H1 (cell line): Measurements from ENCODE around the gene MFAP3L. TPM values are rescaled to one million over a fixed set of nuclear protein-coding genes. Genes with fewer than 3 reads are reported as not detected.

Source experiments
- CTCF ChIA-PET: fragments of 300-600 bp; sonication (Branson Sonifier 250); formaldehyde crosslinking; loops from one replicate; lab custom pipeline; 2021; ENCODE audit not compliant: partially characterized antibody; lab: Charles Lee
- POLR2A ChIA-PET: fragments of 300-600 bp; sonication (Branson Sonifier 250); formaldehyde crosslinking; loops from one replicate; lab custom pipeline; 2021; ENCODE audit warnings: inconsistent platforms; ENCODE audit not compliant: partially characterized antibody; lab: Charles Lee
- DNase-seq, 2 experiments: peaks; one replicate each; pipeline versions ENCODE4 v3.0.0 to v3.0.0-alpha.2; 2010 to 2022; ENCODE audit warnings: low spot score in 2 of 2, low read depth in 1 of 2, mixed read lengths in 1 of 2
- FAIRE-seq: peaks from 2 replicates; lab custom pipeline; 2011; peaks lifted over from hg19 to GRCh38; lab: Jason Lieb, UNC
- H2AFZ ChIP-seq: 2 replicates; pipeline ENCODE4 v1.8.1; 2012; ENCODE audit warnings: low read length, inconsistent platforms
- H2AK5ac ChIP-seq: 2 replicates; pipeline ENCODE4 v1.6.1; 2013; ENCODE audit warnings: low read depth, low read length
- H2BK120ac ChIP-seq: replicated peaks from 2 replicates; pipeline ENCODE3; 2013; ENCODE audit warnings: low read depth, low read length, inconsistent platforms
- H2BK12ac ChIP-seq: 2 replicates; pipeline ENCODE4 v1.6.1; 2013; ENCODE audit warnings: low read depth, low read length
- H2BK15ac ChIP-seq: 2 replicates; pipeline ENCODE4 v1.6.1; 2013; ENCODE audit warnings: low read length
- H2BK20ac ChIP-seq: 2 replicates; pipeline ENCODE4 v1.6.1; 2013; ENCODE audit warnings: low read length
- H2BK5ac ChIP-seq: 2 replicates; pipeline ENCODE4 v1.6.1; 2013; ENCODE audit warnings: low read depth, low read length
- H3K14ac ChIP-seq: 2 replicates; pipeline ENCODE4 v1.6.1; 2013; ENCODE audit warnings: inconsistent platforms; ENCODE audit not compliant: insufficient read length
- H3K18ac ChIP-seq: 2 replicates; pipeline ENCODE4 v1.6.1; 2013; ENCODE audit warnings: low read length; ENCODE audit errors: extremely low read depth
- H3K23ac ChIP-seq: 2 replicates; pipeline ENCODE4 v1.6.1; 2013; ENCODE audit warnings: inconsistent platforms; ENCODE audit not compliant: insufficient read length
- H3K23me2 ChIP-seq: 2 replicates; pipeline ENCODE4 v1.6.1; 2013; ENCODE audit warnings: low read depth, low read length
- H3K27ac ChIP-seq: 2 replicates; pipeline ENCODE4 v1.6.1; 2011; ENCODE audit warnings: low read depth, low read length, inconsistent platforms
- H3K27me3 ChIP-seq, 4 experiments: replicated peaks in 1 of 4; 1 replicate in 1 of 4; 2 replicates in 3 of 4; pipeline versions ENCODE4 v1.6.1 to v1.8.1; 2011 to 2013; ENCODE audit warnings: low read length in 3 of 4, mild to moderate bottlenecking in 3 of 4, inconsistent platforms in 2 of 4, mixed read lengths in 2 of 4, moderate library complexity in 1 of 4; ENCODE audit not compliant: control insufficient read depth in 3 of 4, insufficient read depth in 3 of 4; ENCODE audit errors: extremely low read depth in 1 of 4
- H3K36me3 ChIP-seq, 4 experiments: 2 replicates each; pipeline versions ENCODE4 v1.6.1 to v1.8.1; 2011 to 2013; ENCODE audit warnings: mild to moderate bottlenecking in 4 of 4, low read length in 3 of 4, moderate library complexity in 2 of 4, control low read depth in 1 of 4, inconsistent platforms in 1 of 4; ENCODE audit not compliant: insufficient read depth in 4 of 4, control insufficient read depth in 2 of 4
- H3K4ac ChIP-seq: replicated peaks from 2 replicates; pipeline ENCODE3; 2013; ENCODE audit warnings: low read length, low read depth, mixed read lengths, inconsistent platforms; ENCODE audit not compliant: insufficient read length
- H3K4me1 ChIP-seq, 4 experiments: replicated peaks in 1 of 4; 1 replicate in 1 of 4; 2 replicates in 3 of 4; pipeline versions ENCODE4 v1.6.1 to v1.8.1; 2011 to 2013; ENCODE audit warnings: low read length in 3 of 4, inconsistent platforms in 2 of 4, mixed read lengths in 1 of 4; ENCODE audit not compliant: insufficient read depth in 4 of 4, control insufficient read depth in 3 of 4
- H3K4me2 ChIP-seq, 2 experiments: 2 replicates each; pipeline versions ENCODE4 v1.6.1 to v1.8.1; 2011 to 2013; ENCODE audit warnings: low read depth in 2 of 2, low read length in 2 of 2, control low read depth in 1 of 2, inconsistent platforms in 1 of 2, mild to moderate bottlenecking in 1 of 2; ENCODE audit not compliant: insufficient read depth in 1 of 2
- H3K4me3 ChIP-seq, 4 experiments: fragments of 200-600, 300-600 bp in 1 of 4; sonication (generic), shearing (Covaris generic), sonication (Bioruptor Twin) in 1 of 4; 2 replicates each; pipeline versions ENCODE4 v1.5.1 to v1.8.1; 2011 to 2016; ENCODE audit warnings: low read length in 4 of 4, low read depth in 3 of 4, control low read depth in 2 of 4, inconsistent platforms in 2 of 4, mild to moderate bottlenecking in 2 of 4, mixed read lengths in 1 of 4, moderate library complexity in 1 of 4; ENCODE audit not compliant: insufficient read depth in 2 of 4; ENCODE audit errors: extremely low read depth in 1 of 4
- H3K56ac ChIP-seq: replicated peaks from 2 replicates; pipeline ENCODE3; 2013; ENCODE audit warnings: low read depth, mild to moderate bottlenecking, mixed read lengths, low read length, inconsistent platforms; ENCODE audit not compliant: insufficient read length
- H3K79me1 ChIP-seq: 2 replicates; pipeline ENCODE4 v1.6.1; 2013; ENCODE audit warnings: low read depth, low read length, control low read depth
- H3K79me2 ChIP-seq, 2 experiments: 2 replicates each; pipeline versions ENCODE4 v1.6.1 to v1.8.1; 2012 to 2013; ENCODE audit warnings: low read length in 2 of 2, mild to moderate bottlenecking in 2 of 2, inconsistent platforms in 1 of 2; ENCODE audit not compliant: insufficient read depth in 2 of 2, control insufficient read depth in 1 of 2
- H3K9ac ChIP-seq, 4 experiments: replicated peaks in 1 of 4; 1 replicate in 1 of 4; 2 replicates in 3 of 4; pipeline versions ENCODE4 v1.6.1 to v1.8.1; 2011 to 2013; ENCODE audit warnings: low read depth in 3 of 4, low read length in 3 of 4, control low read depth in 2 of 4, mild to moderate bottlenecking in 2 of 4, moderate library complexity in 2 of 4, inconsistent platforms in 1 of 4; ENCODE audit errors: extremely low read depth in 1 of 4
- H3K9me3 ChIP-seq, 2 experiments: 2 replicates each; pipeline versions ENCODE4 v1.6.1 to v1.8.1; 2012 to 2013; ENCODE audit warnings: mild to moderate bottlenecking in 2 of 2, moderate library complexity in 2 of 2, control low read depth in 1 of 2, inconsistent platforms in 1 of 2, low read depth in 1 of 2, low read length in 1 of 2, mixed read lengths in 1 of 2; ENCODE audit not compliant: insufficient read depth in 2 of 2
- H4K20me1 ChIP-seq, 2 experiments: replicated peaks in 1 of 2; 2 replicates each; pipeline versions ENCODE3 to v1.8.1; 2011 to 2013; ENCODE audit warnings: inconsistent platforms in 2 of 2, low read length in 2 of 2, mild to moderate bottlenecking in 1 of 2; ENCODE audit not compliant: insufficient read depth in 2 of 2, control insufficient read depth in 1 of 2
- H4K5ac ChIP-seq: 2 replicates; pipeline ENCODE4 v1.6.1; 2013; ENCODE audit warnings: low read length, low read depth, mixed read lengths, inconsistent platforms; ENCODE audit not compliant: insufficient read length
- H4K8ac ChIP-seq: 2 replicates; pipeline ENCODE4 v1.8.0; 2013; ENCODE audit warnings: mild to moderate bottlenecking, moderate library complexity, low read length, inconsistent platforms; ENCODE audit not compliant: insufficient read depth; ENCODE audit errors: extremely low read depth
- H4K91ac ChIP-seq: replicated peaks from 2 replicates; pipeline ENCODE3; 2013; ENCODE audit warnings: low read length, mixed read lengths, inconsistent platforms; ENCODE audit not compliant: insufficient read length
- CHD2 ChIP-seq: IDR thresholded peaks from 2 replicates; pipeline ENCODE4 v1.6.1; 2012; ENCODE audit warnings: low read length, improper control_type of control experiment
- EGR1 ChIP-seq: IDR thresholded peaks from 2 replicates; pipeline ENCODE4 v1.6.1; 2011; ENCODE audit warnings: low read depth, low read length, borderline replicate concordance
- EZH2 ChIP-seq: fragments of 200-600 bp; sonication (generic); IDR thresholded peaks from 2 replicates; pipeline ENCODE4 v1.7.1; 2012; ENCODE audit warnings: low read depth, mild to moderate bottlenecking, moderate library complexity, low read length, inconsistent platforms; ENCODE audit not compliant: severe bottlenecking
- KDM4A ChIP-seq: IDR thresholded peaks from one replicate; pipeline ENCODE4 v1.7.1; 2012; ENCODE audit warnings: low read depth, mild to moderate bottlenecking, moderate library complexity, low read length, inconsistent platforms; ENCODE audit not compliant: severe bottlenecking
- NANOG ChIP-seq: IDR thresholded peaks from 2 replicates; pipeline ENCODE4 v1.6.1; 2011; ENCODE audit warnings: low read length, low read depth, mild to moderate bottlenecking, inconsistent platforms; ENCODE audit not compliant: insufficient read depth, poor library complexity, severe bottlenecking
- POLR2AphosphoS5 ChIP-seq: IDR thresholded peaks from 2 replicates; pipeline ENCODE4 v1.6.1; 2011; ENCODE audit warnings: low read depth, low read length
- SP2 ChIP-seq: IDR thresholded peaks from 2 replicates; pipeline ENCODE4 v1.6.1; 2012; ENCODE audit warnings: mild to moderate bottlenecking, low read length, inconsistent platforms
- TAF1 ChIP-seq: IDR thresholded peaks from 2 replicates; pipeline ENCODE4 v1.6.1; 2011; ENCODE audit warnings: mild to moderate bottlenecking, low read depth, low read length
- TAF7 ChIP-seq: optimal IDR thresholded peaks from 2 replicates; pipeline ENCODE3; 2011; ENCODE audit warnings: low read depth, mild to moderate bottlenecking, inconsistent platforms, low read length, moderate library complexity, borderline replicate concordance
- WGBS, 2 experiments: shearing (Covaris generic) in 1 of 2; methylation state at CpG; one replicate each; pipeline versions ENCODE4 v1.1.6 to v1.1.7; 2013 to 2015; ENCODE audit warnings: low lambda C conversion rate in 2 of 2, mixed read lengths in 2 of 2, inconsistent platforms in 1 of 2, low coverage in 1 of 2, missing lambda C conversion rate in 1 of 2; ENCODE audit not compliant: insufficient replicate concordance in 2 of 2, insufficient coverage in 1 of 2, insufficient read length in 1 of 2; ENCODE audit errors: extremely low coverage in 1 of 2, missing lambda C conversion rate in 1 of 2; 5-methylcytosine and 5-hydroxymethylcytosine counted together
- polyA plus RNA-seq, 7 experiments: library from polyadenylated mRNA; depleted of rRNA in 3 of 7; stranded (reverse) in 5 of 7; unstranded in 2 of 7; fragments of >200 nt in 5 of 7; fragments of 200-250 nt in 2 of 7; gene quantifications; 1 replicate in 5 of 7; 2 replicates in 1 of 7; 4 replicates in 1 of 7; pipeline versions ENCODE4 v1.2.1 to v1.2.3, GENCODE V29; 2011 to 2013; ENCODE audit warnings: missing spikeins in 2 of 7, mixed read lengths in 2 of 7
- total RNA-seq: library from RNA; stranded (reverse); fragmentation: NEBNext Ultra II Directional; extraction: Animal tissue kit (Norgen Biotek cat#: 25700); gene quantifications from 2 replicates; pipeline ENCODE4 v1.2.1, GENCODE V29; 2021

The MFAP3L gene
- total and polyA plus RNA-seq, 2 of the 8 experiments (the other 6 are each of a cell fraction or from before 2014, with no cell fraction given): 7.0 to 9.8 TPM

DNA sequence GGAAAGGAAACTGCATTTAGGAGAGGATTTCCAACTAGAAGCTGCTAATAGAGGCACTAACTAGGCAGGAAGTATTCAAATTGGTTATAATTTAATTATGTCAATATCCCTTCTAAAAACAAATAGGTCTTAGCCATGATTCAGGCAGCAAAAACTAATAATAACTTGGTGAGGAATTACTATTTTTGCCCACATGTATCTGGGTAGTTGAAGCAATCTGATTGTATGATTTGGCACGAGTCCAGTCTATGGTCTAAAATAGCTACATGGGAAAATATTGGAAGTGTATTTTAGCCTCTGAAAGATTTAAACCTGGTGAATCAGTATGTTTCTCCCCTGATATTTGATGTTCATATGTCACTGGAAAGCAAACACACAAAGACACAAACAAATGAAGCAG is 62.2 kb downstream of the MFAP3L start:
- Histone ChIP-seq H3K27me3 (no peaks in the 10 kb centered on the region), H2BK20ac (no peak overlapping the region), H3K4me2 (no peak overlapping the region), H3K9me3 (no peaks in the 10 kb centered on the region), H2BK120ac (no peak overlapping the region), H3K9ac (no peak overlapping the region), H3K56ac (no peak overlapping the region), H2AFZ (no peak overlapping the region), H3K23me2 (peaks cover 2% of the 10 kb centered on the region; the same call in 1 of the 2 replicates), H3K27ac (no peak overlapping the region), H4K8ac (no peak overlapping the region), H3K4me1 (no peaks in the 10 kb centered on the region), H2BK12ac (no peak overlapping the region), H3K79me1 (no peaks in the 10 kb centered on the region), H2BK15ac (no peak overlapping the region), H3K36me3 (no peaks in the 10 kb centered on the region), H3K4ac (no peak overlapping the region), H2BK5ac (no peak overlapping the region), H2AK5ac (no peak overlapping the region), H3K79me2 (no peaks in the 10 kb centered on the region), H4K20me1 (no peaks in the 10 kb centered on the region), H3K18ac (no peak overlapping the region), H3K4me3 (no peak overlapping the region), H3K23ac (no peak overlapping the region), H3K14ac (no peak overlapping the region), H4K91ac (no peak overlapping the region), H4K5ac (no peak overlapping the region)
- no peak for DNase-seq
- POLR2A ChIA-PET: no interaction called here
- no peak for FAIRE-seq
- WGBS, 2 experiments: 95% methylated on average over 1 of the region's 1 CpG; no CpG with 5 or more reads in 1 of the 2 experiments
- CTCF ChIA-PET: interaction anchor here (1.0 kb wide), 1 partner anchor 241 kb away, joined by 3 read pairs; no protein-coding TSS in a partner anchor
- TF ChIP-seq SP2: no peak
- TF ChIP-seq POLR2AphosphoS5: no peak
- TF ChIP-seq KDM4A: no peak
- TF ChIP-seq EZH2: no peak
- no peak for TF ChIP-seq TAF7
- TF ChIP-seq EGR1: no peak
- no peak for TF ChIP-seq NANOG
- no peak for TF ChIP-seq TAF1
- no peak for TF ChIP-seq CHD2
